Endodermal cell (in vitro differentiated cells): ENCODE measurements around the gene HOXC11. TPM values are rescaled to one million over a fixed set of nuclear protein-coding genes. Genes with fewer than 3 reads are reported as not detected.

ENCODE experiments used
- DNase-seq: peaks from one replicate; pipeline ENCODE4 v3.0.0-alpha.2; 2017
- H3K27ac ChIP-seq: 2 replicates; pipeline ENCODE4 v1.5.1; 2013; ENCODE audit warnings: mild to moderate bottlenecking, low read depth, low read length, moderate library complexity
- H3K27me3 ChIP-seq: 2 replicates; pipeline ENCODE4 v1.6.1; 2013; ENCODE audit warnings: mild to moderate bottlenecking, low read length, moderate library complexity; ENCODE audit not compliant: insufficient read depth, control insufficient read depth, poor library complexity, severe bottlenecking
- H3K36me3 ChIP-seq: 2 replicates; pipeline ENCODE4 v1.7.0; 2013; ENCODE audit warnings: mild to moderate bottlenecking, low read length, moderate library complexity; ENCODE audit not compliant: control insufficient read depth, insufficient read depth
- H3K4me1 ChIP-seq: one replicate; pipeline ENCODE4 v1.7.0; 2013; ENCODE audit warnings: low read length; ENCODE audit not compliant: control insufficient read depth, insufficient read depth
- H3K4me3 ChIP-seq: 2 replicates; pipeline ENCODE4 v1.5.1; 2013; ENCODE audit warnings: mild to moderate bottlenecking, low read length, moderate library complexity
- H3K9ac ChIP-seq: 2 replicates; pipeline ENCODE4 v1.6.1; 2013; ENCODE audit warnings: mild to moderate bottlenecking, low read length, moderate library complexity; ENCODE audit not compliant: poor library complexity, severe bottlenecking; ENCODE audit errors: extremely low read depth
- H3K9me3 ChIP-seq: 2 replicates; pipeline ENCODE4 v1.6.1; 2013; ENCODE audit warnings: mild to moderate bottlenecking, low read length, moderate library complexity; ENCODE audit not compliant: control insufficient read depth
- H3K27ac Mint-ChIP-seq: 2 replicates; pipeline ENCODE4 v1.8.0; 2020; ENCODE audit warnings: mixed read lengths
- H3K27me3 Mint-ChIP-seq: 2 replicates; pipeline ENCODE4 v1.8.0; 2021; ENCODE audit warnings: mild to moderate bottlenecking, mixed read lengths; ENCODE audit not compliant: insufficient read depth
- H3K36me3 Mint-ChIP-seq: 2 replicates; pipeline ENCODE4 v1.8.0; 2020; ENCODE audit warnings: low read depth, mixed read lengths
- H3K4me1 Mint-ChIP-seq: 2 replicates; pipeline ENCODE4 v1.8.0; 2020; ENCODE audit warnings: mixed read lengths
- H3K4me3 Mint-ChIP-seq: 2 replicates; pipeline ENCODE4 v1.8.0; 2020; ENCODE audit warnings: mild to moderate bottlenecking, moderate library complexity, mixed read lengths
- H3K9me3 Mint-ChIP-seq: 2 replicates; pipeline ENCODE4 v1.8.0; 2020; ENCODE audit warnings: mild to moderate bottlenecking, mixed read lengths
- CTCF ChIP-seq: fragments of 200-600 bp; sonication (generic); conservative IDR thresholded peaks from 2 replicates; pipeline ENCODE4 v1.5.0; 2021; ENCODE audit warnings: antibody characterized with exemption, mild to moderate bottlenecking
- WGBS, 2 experiments: methylation state at CpG; one replicate each; pipeline versions ENCODE4 v1.1.5 to v1.1.7; 2013; ENCODE audit warnings: missing lambda C conversion rate in 2 of 2, mixed read lengths in 1 of 2; ENCODE audit not compliant: insufficient coverage in 1 of 2, insufficient read length in 1 of 2; 5-methylcytosine and 5-hydroxymethylcytosine counted together
- total RNA-seq, 2 donors: library from RNA; stranded (reverse); fragmentation: NEBNext Ultra II Directional in 1 of 2; extraction: Animal tissue kit (Norgen Biotek cat#: 25700) in 1 of 2; gene quantifications; 2 replicates in 1 of 2; 3 replicates in 1 of 2; pipeline ENCODE4 v1.2.1, GENCODE V29; 2021

The HOXC11 gene
- total RNA-seq, 2 donors from 2014 or later, result not detected

- no peaks in the 10 kb centered on the region for H3K36me3 Mint-ChIP-seq
- no peak for DNase-seq
- TF ChIP-seq CTCF, result no peak
- H3K9me3 Mint-ChIP-seq, result peaks cover 16% of the 10 kb centered on the region
- no peaks in the 10 kb centered on the region for H3K4me1 ChIP-seq
- H3K9ac ChIP-seq, result no peak overlapping the region
- H3K27me3 ChIP-seq, result peaks cover 100% of the 10 kb centered on the region
- H3K4me3 Mint-ChIP-seq, result no peak overlapping the region
- H3K4me1 Mint-ChIP-seq, result no peaks in the 10 kb centered on the region
- H3K27ac ChIP-seq, result no peak overlapping the region
- H3K27ac Mint-ChIP-seq, result no peak overlapping the region
- H3K4me3 ChIP-seq, result no peak overlapping the region
- H3K9me3 ChIP-seq, result peaks cover 8% of the 10 kb centered on the region
- 47 to 56% methylated on average over 17 to 21 of the region's 21 CpGs for whole genome bisulfite sequencing, 2 experiments
- no peaks in the 10 kb centered on the region for H3K36me3 ChIP-seq
- H3K27me3 Mint-ChIP-seq, result peaks cover 100% of the 10 kb centered on the region
These were observed 12.7 kb downstream of the HOXC11 start for GRCh38 chr12:53985692-53985993.

- no peaks in the 10 kb centered on the region for H3K4me1 ChIP-seq
- WGBS, 2 experiments, result 12% methylated on average over 13 to 49 of the region's 50 CpGs
- H3K9me3 ChIP-seq, result peaks cover 8% of the 10 kb centered on the region
- H3K36me3 ChIP-seq, result no peaks in the 10 kb centered on the region
- H3K27me3 ChIP-seq, result peaks cover 100% of the 10 kb centered on the region
- no peak overlapping the region for H3K4me3 Mint-ChIP-seq
- H3K27me3 Mint-ChIP-seq, result peaks cover 100% of the 10 kb centered on the region
- no peak overlapping the region for H3K27ac ChIP-seq
- no peaks in the 10 kb centered on the region for H3K36me3 Mint-ChIP-seq
- H3K4me3 ChIP-seq, result no peak overlapping the region
- H3K4me1 Mint-ChIP-seq, result no peaks in the 10 kb centered on the region
- H3K27ac Mint-ChIP-seq, result no peak overlapping the region
- H3K9ac ChIP-seq, result no peak overlapping the region
- DNase-seq, result peak; percentile 82
- TF ChIP-seq CTCF, result no peak
- H3K9me3 Mint-ChIP-seq, result peaks cover 16% of the 10 kb centered on the region
These were observed 13.2 kb downstream of the HOXC11 start for GRCh38 chr12:53985994-53986685.

- TF ChIP-seq CTCF, result no peak
- Histone ChIP-seq H3K9me3 (peaks cover 8% of the 10 kb centered on the region), H3K9ac (no peak overlapping the region), H3K4me3 (no peak overlapping the region), H3K4me1 (no peaks in the 10 kb centered on the region), H3K27ac (no peak overlapping the region), H3K36me3 (no peaks in the 10 kb centered on the region), H3K27me3 (peaks cover 100% of the 10 kb centered on the region)
- Mint-ChIP-seq H3K4me1 (no peaks in the 10 kb centered on the region), H3K27ac (no peak overlapping the region), H3K4me3 (no peak overlapping the region), H3K36me3 (no peaks in the 10 kb centered on the region), H3K9me3 (peaks cover 16% of the 10 kb centered on the region), H3K27me3 (peaks cover 100% of the 10 kb centered on the region)
- WGBS, 2 experiments, result 51 to 54% methylated on average over 8 to 21 of the region's 21 CpGs
- DNase-seq, result no peak
These were observed 14.0 kb downstream of the HOXC11 start for GRCh38 chr12:53986686-53987483.
